ENCODE data around the gene ADARB1.

The ADARB1 gene

DNA sequence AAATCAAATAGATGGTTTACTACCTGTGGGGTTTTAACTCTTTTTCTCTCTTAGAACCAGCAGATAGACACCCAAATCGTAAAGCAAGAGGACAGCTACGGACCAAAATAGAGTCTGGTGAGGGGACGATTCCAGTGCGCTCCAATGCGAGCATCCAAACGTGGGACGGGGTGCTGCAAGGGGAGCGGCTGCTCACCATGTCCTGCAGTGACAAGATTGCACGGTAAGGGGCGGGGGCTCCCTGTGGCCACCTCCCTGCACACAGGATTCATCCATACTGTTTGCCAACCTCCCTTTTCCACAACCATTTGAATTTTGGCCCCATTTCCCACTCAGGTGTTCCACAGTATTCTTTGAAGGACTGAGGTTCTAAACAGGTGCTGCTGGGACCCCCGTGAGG is 110.5 kb downstream of the ADARB1 start:
- Histone ChIP-seq H3K4me3 (ENCODE audit: low read depth in 1 of 2, low read length in 1 of 2) (no peak overlapping the region), H3K36me3 (peaks cover 4% of the 10 kb centered on the region), H3K4me1 (ENCODE audit: control insufficient read depth in 1 of 2, insufficient read depth in 1 of 2, low read depth in 1 of 2, low read length in 1 of 2) (no peaks in the 10 kb centered on the region), H3K27ac (no peak overlapping the region), H3K27me3 (no peaks in the 10 kb centered on the region), H3K9me3 (peaks cover 14% of the 10 kb centered on the region)
- TF ChIP-seq, protein P1, sequence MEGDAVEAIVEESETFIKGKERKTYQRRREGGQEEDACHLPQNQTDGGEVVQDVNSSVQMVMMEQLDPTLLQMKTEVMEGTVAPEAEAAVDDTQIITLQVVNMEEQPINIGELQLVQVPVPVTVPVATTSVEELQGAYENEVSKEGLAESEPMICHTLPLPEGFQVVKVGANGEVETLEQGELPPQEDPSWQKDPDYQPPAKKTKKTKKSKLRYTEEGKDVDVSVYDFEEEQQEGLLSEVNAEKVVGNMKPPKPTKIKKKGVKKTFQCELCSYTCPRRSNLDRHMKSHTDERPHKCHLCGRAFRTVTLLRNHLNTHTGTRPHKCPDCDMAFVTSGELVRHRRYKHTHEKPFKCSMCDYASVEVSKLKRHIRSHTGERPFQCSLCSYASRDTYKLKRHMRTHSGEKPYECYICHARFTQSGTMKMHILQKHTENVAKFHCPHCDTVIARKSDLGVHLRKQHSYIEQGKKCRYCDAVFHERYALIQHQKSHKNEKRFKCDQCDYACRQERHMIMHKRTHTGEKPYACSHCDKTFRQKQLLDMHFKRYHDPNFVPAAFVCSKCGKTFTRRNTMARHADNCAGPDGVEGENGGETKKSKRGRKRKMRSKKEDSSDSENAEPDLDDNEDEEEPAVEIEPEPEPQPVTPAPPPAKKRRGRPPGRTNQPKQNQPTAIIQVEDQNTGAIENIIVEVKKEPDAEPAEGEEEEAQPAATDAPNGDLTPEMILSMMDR (IDR thresholded peaks at IDR 0.05): no peak

DNA sequence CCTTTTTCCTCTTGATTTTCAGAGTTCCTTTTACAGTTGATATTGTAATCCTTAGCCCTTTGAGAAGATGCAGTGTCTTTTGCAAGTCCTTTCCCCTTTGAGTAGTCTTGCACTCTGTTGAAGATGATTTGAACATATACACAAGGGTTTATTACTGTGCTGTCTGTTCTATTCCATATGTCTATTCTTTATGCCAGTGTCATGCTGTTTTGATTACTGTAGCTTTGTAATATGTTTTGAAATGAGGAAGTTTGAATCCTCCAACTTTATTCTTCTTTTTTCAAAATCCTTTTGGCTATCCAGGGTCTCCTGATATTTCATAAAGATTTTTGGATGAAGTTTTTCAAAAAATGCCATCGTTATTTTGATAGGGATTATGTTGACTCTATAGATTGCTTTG is 112.3 kb downstream of the ADARB1 start:
- Histone ChIP-seq H3K36me3 (peaks cover under 1% of the 10 kb centered on the region), H3K9me3 (peaks cover 14% of the 10 kb centered on the region), H3K4me1 (ENCODE audit: control insufficient read depth in 1 of 2, insufficient read depth in 1 of 2, low read depth in 1 of 2, low read length in 1 of 2) (no peaks in the 10 kb centered on the region), H3K27me3 (no peaks in the 10 kb centered on the region), H3K4me3 (ENCODE audit: low read depth in 1 of 2, low read length in 1 of 2) (no peak overlapping the region), H3K27ac (no peak overlapping the region)
- TF ChIP-seq, protein P1 (IDR thresholded peaks at IDR 0.05): no peak

DNA sequence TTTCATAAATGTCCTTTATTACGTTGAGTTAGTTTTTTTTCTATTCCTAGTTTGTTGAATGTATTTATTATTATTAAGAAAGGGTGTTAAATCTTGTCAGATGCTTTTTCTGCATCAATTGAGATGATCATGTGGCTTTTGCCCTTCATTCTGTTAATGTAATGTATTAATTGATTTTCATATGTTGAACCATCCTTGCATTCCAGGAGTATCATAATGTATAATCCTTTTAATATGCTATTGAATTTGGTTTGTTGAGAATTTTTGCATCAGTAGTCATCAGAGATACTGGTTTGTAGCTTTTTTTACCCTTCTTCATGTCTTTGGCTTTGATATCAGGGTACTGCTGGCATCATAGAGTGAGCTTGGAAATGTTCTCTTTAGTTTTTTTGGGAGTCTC is 113.3 kb downstream of the ADARB1 start:
- no peaks in the 10 kb centered on the region for H3K4me1 ChIP-seq (ENCODE audit: control insufficient read depth in 1 of 2, insufficient read depth in 1 of 2, low read depth in 1 of 2, low read length in 1 of 2)
- H3K27ac ChIP-seq: no peak overlapping the region
- H3K9me3 ChIP-seq: peaks cover 14% of the 10 kb centered on the region
- no peaks in the 10 kb centered on the region for H3K36me3 ChIP-seq
- no peak overlapping the region for H3K4me3 ChIP-seq (ENCODE audit: low read depth in 1 of 2, low read length in 1 of 2)
- TF ChIP-seq, protein P1 (IDR thresholded peaks at IDR 0.05): no peak
- H3K27me3 ChIP-seq: no peaks in the 10 kb centered on the region

DNA sequence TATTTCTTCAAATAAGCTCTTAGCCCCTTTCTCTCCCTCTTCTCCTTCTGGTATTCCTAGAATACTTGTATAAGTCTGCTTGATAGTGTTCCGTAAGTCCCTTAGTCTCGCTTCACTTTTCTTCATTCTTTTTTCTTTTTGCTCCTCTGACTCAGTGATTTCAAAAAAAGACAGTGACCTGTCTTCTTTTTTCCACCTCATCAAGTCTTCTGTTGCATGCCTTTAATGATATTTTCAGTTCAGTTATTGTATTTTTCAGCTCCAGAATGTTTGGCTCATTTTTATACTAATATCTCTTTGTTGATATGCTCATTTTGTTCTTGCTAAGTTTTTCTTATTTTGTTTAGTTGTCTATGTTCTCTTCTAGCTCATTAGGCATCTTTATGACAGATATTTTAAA is 115.6 kb downstream of the ADARB1 start:
- H3K36me3 ChIP-seq: no peaks in the 10 kb centered on the region
- H3K27ac ChIP-seq: no peak overlapping the region
- H3K27me3 ChIP-seq: no peaks in the 10 kb centered on the region
- H3K4me1 ChIP-seq (ENCODE audit: control insufficient read depth in 1 of 2, insufficient read depth in 1 of 2, low read depth in 1 of 2, low read length in 1 of 2): no peaks in the 10 kb centered on the region
- H3K4me3 ChIP-seq (ENCODE audit: low read depth in 1 of 2, low read length in 1 of 2): no peak overlapping the region
- H3K9me3 ChIP-seq: peaks cover 14% of the 10 kb centered on the region
- TF ChIP-seq, protein P1 (IDR thresholded peaks at IDR 0.05): no peak

DNA sequence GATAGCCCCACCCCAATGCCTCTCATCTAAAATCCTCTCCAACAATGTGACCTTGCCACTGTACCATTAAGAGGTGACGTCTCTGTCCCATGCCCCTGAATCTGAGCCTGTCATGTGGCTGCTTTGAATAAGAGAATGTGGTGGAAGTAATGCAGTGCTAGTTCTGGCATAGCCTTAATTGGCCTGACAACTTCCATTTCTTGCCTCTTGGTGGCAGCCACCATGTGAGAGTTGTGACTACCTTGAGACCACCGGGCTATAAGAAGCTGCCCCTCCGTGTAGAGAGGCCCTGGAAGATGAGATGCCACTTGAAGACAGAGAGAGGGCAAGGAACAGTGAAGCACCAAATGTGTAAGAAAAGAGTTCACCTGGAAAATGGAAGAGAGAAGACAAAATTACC is 118.0 kb downstream of the ADARB1 start:
- H3K27me3 ChIP-seq: no peaks in the 10 kb centered on the region
- H3K27ac ChIP-seq: no peak overlapping the region
- H3K9me3 ChIP-seq: peaks cover 10% of the 10 kb centered on the region
- no peaks in the 10 kb centered on the region for H3K4me1 ChIP-seq (ENCODE audit: control insufficient read depth in 1 of 2, insufficient read depth in 1 of 2, low read depth in 1 of 2, low read length in 1 of 2)
- H3K4me3 ChIP-seq (ENCODE audit: low read depth in 1 of 2, low read length in 1 of 2): no peak overlapping the region
- TF ChIP-seq, protein P1 (IDR thresholded peaks at IDR 0.05): no peak
- no peaks in the 10 kb centered on the region for H3K36me3 ChIP-seq

DNA sequence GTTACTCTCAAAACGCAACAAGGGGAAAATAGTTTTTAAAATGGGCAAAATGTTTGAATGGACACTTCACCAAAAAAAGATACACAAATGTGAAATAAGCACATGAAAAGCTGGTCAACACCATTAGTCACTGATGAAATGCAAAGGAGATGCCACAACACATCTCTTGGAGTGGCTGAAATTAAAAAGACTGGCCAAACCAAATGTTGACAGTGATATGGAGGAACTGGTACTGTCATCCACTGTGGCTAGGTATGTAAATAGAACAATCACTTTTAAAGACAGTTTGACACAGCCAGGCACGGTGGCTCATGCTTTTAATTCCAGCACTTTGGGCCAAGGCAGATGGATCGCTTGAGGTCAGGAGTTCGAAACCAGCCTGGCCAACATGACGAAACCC is 122.2 kb downstream of the ADARB1 start:
- Histone ChIP-seq H3K4me3 (ENCODE audit: low read depth in 1 of 2, low read length in 1 of 2) (no peak overlapping the region), H3K27me3 (no peaks in the 10 kb centered on the region), H3K36me3 (no peaks in the 10 kb centered on the region), H3K27ac (no peak overlapping the region), H3K9me3 (no peaks in the 10 kb centered on the region), H3K4me1 (ENCODE audit: control insufficient read depth in 1 of 2, insufficient read depth in 1 of 2, low read depth in 1 of 2, low read length in 1 of 2) (no peaks in the 10 kb centered on the region)
- TF ChIP-seq, protein P1 (IDR thresholded peaks at IDR 0.05): no peak
